Activated gamma-delta T cell treated with Interleukin-2 at 50 U/mL for 16 hours (primary cell): ENCODE results near the gene SELP.
A peak's percentile ranks its signal among the peaks of the same experiment; 100 is the strongest.

Experiments
- DNase-seq: peaks from one replicate; pipeline ENCODE4 v3.0.0-alpha.2; 2020

The SELP gene

GRCh38 chr1:169574336-169574735 lies 55.6 kb downstream of the SELP start:
- DNase-seq, result no peak

- no peak for DNase-seq
Measured at GRCh38 chr1:169572187-169572586, 57.7 kb downstream of the SELP start.

GRCh38 chr1:169571450-169571849 lies 58.5 kb downstream of the SELP start:
- DNase-seq, result no peak

- no peak for DNase-seq
Measured at GRCh38 chr1:169570172-169570574, 59.8 kb downstream of the SELP start.

GRCh38 chr1:169568497-169568896 lies 61.4 kb downstream of the SELP start:
- no peak for DNase-seq

- no peak for DNase-seq
Measured at GRCh38 chr1:169565335-169566271, 64.3 kb downstream of the SELP start.

GRCh38 chr1:169563650-169564049 lies 66.3 kb downstream of the SELP start:
- no peak for DNase-seq

GRCh38 chr1:169563019-169563615 lies 66.8 kb downstream of the SELP start:
- DNase-seq, result no peak

GRCh38 chr1:169561692-169562091 lies 68.2 kb downstream of the SELP start:
- no peak for DNase-seq

GRCh38 chr1:169557131-169557530 lies 72.8 kb downstream of the SELP start:
- no peak for DNase-seq

- no peak for DNase-seq
Measured at GRCh38 chr1:169550294-169550693, 79.6 kb downstream of the SELP start.

- DNase-seq, result no peak
Measured at GRCh38 chr1:169548282-169548681, 81.6 kb downstream of the SELP start.

GRCh38 chr1:169546087-169546995 lies 83.6 kb downstream of the SELP start:
- peak; percentile 52 for DNase-seq

- no peak for DNase-seq
Measured at GRCh38 chr1:169545472-169545871, 84.5 kb downstream of the SELP start.

- DNase-seq, result no peak
Measured at GRCh38 chr1:169538998-169539871, 90.7 kb downstream of the SELP start.
